Loucy (cell line): ENCODE data around the gene BRIP1.

ENCODE experiments used
- H2AFZ ChIP-seq: fragments of 200-600 bp; sonication (generic); 2 replicates; pipeline ENCODE4 v1.6.0; 2016; ENCODE audit warnings: antibody characterized with exemption, mild to moderate bottlenecking, low read length, moderate library complexity
- H3F3A ChIP-seq: fragments of 200-600 bp; 2 replicates; pipeline ENCODE4 v1.6.0; 2016; ENCODE audit warnings: antibody characterized with exemption, low read depth, mild to moderate bottlenecking
- H3K27me3 ChIP-seq: fragments of 200-600 bp; sonication (generic); 2 replicates; pipeline ENCODE4 v1.6.1; 2014; ENCODE audit warnings: low read length, mild to moderate bottlenecking; ENCODE audit not compliant: insufficient read depth, poor library complexity, severe bottlenecking
- H3K36me3 ChIP-seq: fragments of 200-600 bp; sonication (generic); 2 replicates; pipeline ENCODE4 v1.6.1; 2016; ENCODE audit warnings: low read length; ENCODE audit not compliant: insufficient read depth
- H3K4me1 ChIP-seq: fragments of 200-600 bp; sonication (generic); 2 replicates; pipeline ENCODE4 v1.5.1; 2014; ENCODE audit warnings: low read length, mild to moderate bottlenecking; ENCODE audit not compliant: insufficient read depth, poor library complexity, severe bottlenecking
- H3K4me2 ChIP-seq: fragments of 200-600 bp; sonication (generic); 2 replicates; pipeline ENCODE4 v1.6.0; 2014; ENCODE audit warnings: antibody characterized with exemption, low read length, low read depth, mild to moderate bottlenecking; ENCODE audit not compliant: poor library complexity, severe bottlenecking
- H3K4me3 ChIP-seq: fragments of 200-600 bp; sonication (generic); 2 replicates; pipeline ENCODE4 v1.5.1; 2014; ENCODE audit warnings: low read length, mild to moderate bottlenecking, mixed read lengths; ENCODE audit not compliant: poor library complexity, severe bottlenecking
- H3K79me2 ChIP-seq: fragments of 200-600 bp; sonication (generic); 2 replicates; pipeline ENCODE4 v1.6.1; 2014; ENCODE audit warnings: low read length; ENCODE audit not compliant: insufficient read depth
- H3K9ac ChIP-seq: fragments of 200-600 bp; sonication (generic); 2 replicates; pipeline ENCODE4 v1.6.0; 2014; ENCODE audit warnings: mild to moderate bottlenecking, low read depth, low read length, moderate library complexity; ENCODE audit not compliant: poor library complexity, severe bottlenecking
- H3K9me2 ChIP-seq: fragments of 200-600 bp; sonication (generic); replicated peaks from 2 replicates; pipeline ENCODE4 v1.6.1; 2016; ENCODE audit warnings: low read depth, low read length, mixed read lengths
- H3K9me3 ChIP-seq: fragments of 200-600 bp; sonication (generic); 2 replicates; pipeline ENCODE4 v1.6.1; 2014; ENCODE audit warnings: mild to moderate bottlenecking, antibody characterized with exemption, low read length, low read depth; ENCODE audit not compliant: insufficient read depth
- H4K20me1 ChIP-seq: fragments of 200-600 bp; sonication (generic); 2 replicates; pipeline ENCODE4 v1.6.0; 2014; ENCODE audit warnings: antibody characterized with exemption, low read length, mild to moderate bottlenecking; ENCODE audit not compliant: insufficient read depth, poor library complexity, severe bottlenecking
- EZH2phosphoT487 ChIP-seq: fragments of 200-600 bp; IDR thresholded peaks from 2 replicates; pipeline ENCODE4 v1.6.1; 2018; ENCODE audit warnings: antibody characterized with exemption, mild to moderate bottlenecking, moderate library complexity, borderline replicate concordance
- TF ChIP-seq, protein P1 (sequence below): fragments of 200-600 bp; sonication (generic); conservative IDR thresholded peaks from 2 replicates; pipeline ENCODE4 v1.5.1; 2014; ENCODE audit warnings: mild to moderate bottlenecking, antibody characterized with exemption, low read length

BRIP1 gene

GRCh38 chr17:61642768-61643167 is 220.6 kb downstream of the BRIP1 start:
- Histone ChIP-seq H3K79me2 (no peaks in the 10 kb centered on the region), H3K9ac (no peak overlapping the region), H3K27me3 (no peaks in the 10 kb centered on the region), H3K4me3 (no peak overlapping the region), H3F3A (no peaks in the 10 kb centered on the region), H3K9me2 (no peaks in the 10 kb centered on the region), H3K4me2 (no peak overlapping the region), H3K4me1 (no peaks in the 10 kb centered on the region), H4K20me1 (no peaks in the 10 kb centered on the region), H3K36me3 (no peaks in the 10 kb centered on the region), H2AFZ (no peak overlapping the region), H3K9me3 (no peaks in the 10 kb centered on the region)
- TF ChIP-seq, protein P1, sequence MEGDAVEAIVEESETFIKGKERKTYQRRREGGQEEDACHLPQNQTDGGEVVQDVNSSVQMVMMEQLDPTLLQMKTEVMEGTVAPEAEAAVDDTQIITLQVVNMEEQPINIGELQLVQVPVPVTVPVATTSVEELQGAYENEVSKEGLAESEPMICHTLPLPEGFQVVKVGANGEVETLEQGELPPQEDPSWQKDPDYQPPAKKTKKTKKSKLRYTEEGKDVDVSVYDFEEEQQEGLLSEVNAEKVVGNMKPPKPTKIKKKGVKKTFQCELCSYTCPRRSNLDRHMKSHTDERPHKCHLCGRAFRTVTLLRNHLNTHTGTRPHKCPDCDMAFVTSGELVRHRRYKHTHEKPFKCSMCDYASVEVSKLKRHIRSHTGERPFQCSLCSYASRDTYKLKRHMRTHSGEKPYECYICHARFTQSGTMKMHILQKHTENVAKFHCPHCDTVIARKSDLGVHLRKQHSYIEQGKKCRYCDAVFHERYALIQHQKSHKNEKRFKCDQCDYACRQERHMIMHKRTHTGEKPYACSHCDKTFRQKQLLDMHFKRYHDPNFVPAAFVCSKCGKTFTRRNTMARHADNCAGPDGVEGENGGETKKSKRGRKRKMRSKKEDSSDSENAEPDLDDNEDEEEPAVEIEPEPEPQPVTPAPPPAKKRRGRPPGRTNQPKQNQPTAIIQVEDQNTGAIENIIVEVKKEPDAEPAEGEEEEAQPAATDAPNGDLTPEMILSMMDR: no peak
- TF ChIP-seq EZH2phosphoT487: no peak

- no peaks in the 10 kb centered on the region for H3K9me3 ChIP-seq
- H3K79me2 ChIP-seq: no peaks in the 10 kb centered on the region
- TF ChIP-seq EZH2phosphoT487: no peak
- TF ChIP-seq, protein P1: no peak
- no peak overlapping the region for H3K4me3 ChIP-seq
- no peak overlapping the region for H3K4me2 ChIP-seq
- no peak overlapping the region for H3K9ac ChIP-seq
- no peak overlapping the region for H2AFZ ChIP-seq
- H3K27me3 ChIP-seq: no peaks in the 10 kb centered on the region
- H3K4me1 ChIP-seq: no peaks in the 10 kb centered on the region
- no peaks in the 10 kb centered on the region for H3K9me2 ChIP-seq
- H3F3A ChIP-seq: no peaks in the 10 kb centered on the region
- H3K36me3 ChIP-seq: no peaks in the 10 kb centered on the region
- H4K20me1 ChIP-seq: no peaks in the 10 kb centered on the region
Observed at GRCh38 chr17:61641715-61642114, 221.6 kb downstream of the BRIP1 start.

GRCh38 chr17:61641084-61641483 is 222.2 kb downstream of the BRIP1 start:
- Histone ChIP-seq H3K4me3 (no peak overlapping the region), H2AFZ (no peak overlapping the region), H4K20me1 (no peaks in the 10 kb centered on the region), H3K36me3 (no peaks in the 10 kb centered on the region), H3K79me2 (no peaks in the 10 kb centered on the region), H3K4me1 (no peaks in the 10 kb centered on the region), H3K4me2 (no peak overlapping the region), H3K27me3 (no peaks in the 10 kb centered on the region), H3K9me3 (no peaks in the 10 kb centered on the region), H3F3A (no peaks in the 10 kb centered on the region), H3K9me2 (no peaks in the 10 kb centered on the region), H3K9ac (no peak overlapping the region)
- TF ChIP-seq, protein P1: no peak
- no peak for TF ChIP-seq EZH2phosphoT487
